ENCODE data around the gene ELAVL1. TPM values are rescaled to one million over a fixed set of nuclear protein-coding genes. Genes with fewer than 3 reads are reported as not detected.

Gene ELAVL1
- total RNA-seq, 6 experiments from 2014 or later = 105 to 127 (median 115) TPM

- no peak for DNase-seq
- H3K9me3 Mint-ChIP-seq = no peaks in the 10 kb centered on the region
- H3K36me3 Mint-ChIP-seq (ENCODE audit: low read depth) = peaks cover 5% of the 10 kb centered on the region; the same call in 1 of the 2 replicates
- no peak for TF ChIP-seq CTCF (IDR thresholded peaks at IDR 0.05)
- H3K27ac Mint-ChIP-seq = no peak overlapping the region
- no peaks in the 10 kb centered on the region for H3K27me3 Mint-ChIP-seq (ENCODE audit: insufficient read depth)
- H3K4me1 Mint-ChIP-seq (ENCODE audit: low read depth) = no peaks in the 10 kb centered on the region
- no peak overlapping the region for H3K4me3 Mint-ChIP-seq
These were observed 70.7 kb downstream of the ELAVL1 start for GRCh38 chr19:7934766-7935165.

- peaks cover 6% of the 10 kb centered on the region for H3K4me1 Mint-ChIP-seq (ENCODE audit: low read depth)
- peaks cover 5% of the 10 kb centered on the region; the same call in 1 of the 2 replicates for H3K36me3 Mint-ChIP-seq (ENCODE audit: low read depth)
- H3K27ac Mint-ChIP-seq = no peak overlapping the region
- H3K27me3 Mint-ChIP-seq (ENCODE audit: insufficient read depth) = no peaks in the 10 kb centered on the region; the same call in 1 of the 2 replicates
- no peak for DNase-seq
- H3K9me3 Mint-ChIP-seq = no peaks in the 10 kb centered on the region
- H3K4me3 Mint-ChIP-seq = no peak overlapping the region
- TF ChIP-seq CTCF (IDR thresholded peaks at IDR 0.05) = peak; percentile 3
These were observed 71.4 kb downstream of the ELAVL1 start for GRCh38 chr19:7933828-7934725.

- no peak overlapping the region for H3K27ac Mint-ChIP-seq
- H3K9me3 Mint-ChIP-seq = no peaks in the 10 kb centered on the region
- no peak for DNase-seq
- peaks cover 2% of the 10 kb centered on the region for H3K36me3 Mint-ChIP-seq (ENCODE audit: low read depth)
- no peaks in the 10 kb centered on the region; the same call in 1 of the 2 replicates for H3K27me3 Mint-ChIP-seq (ENCODE audit: insufficient read depth)
- peak; percentile 68 for TF ChIP-seq CTCF (IDR thresholded peaks at IDR 0.05)
- H3K4me1 Mint-ChIP-seq (ENCODE audit: low read depth) = peaks cover 13% of the 10 kb centered on the region
- H3K4me3 Mint-ChIP-seq = no peak overlapping the region
These were observed 72.0 kb downstream of the ELAVL1 start for GRCh38 chr19:7933411-7933810.

- Mint-ChIP-seq H3K4me1 (ENCODE audit: low read depth) (peaks cover 18% of the 10 kb centered on the region), H3K27ac (no peak overlapping the region), H3K4me3 (no peak overlapping the region), H3K9me3 (no peaks in the 10 kb centered on the region), H3K36me3 (ENCODE audit: low read depth) (peaks cover 4% of the 10 kb centered on the region), H3K27me3 (ENCODE audit: insufficient read depth) (no peaks in the 10 kb centered on the region; the same call in 1 of the 2 replicates)
- DNase-seq = no peak
- no peak for TF ChIP-seq CTCF (IDR thresholded peaks at IDR 0.05)
These were observed 72.5 kb downstream of the ELAVL1 start for GRCh38 chr19:7932930-7933300.

GRCh38 chr19:7932276-7932929, 73.0 kb downstream of the ELAVL1 start:
- H3K9me3 Mint-ChIP-seq = no peaks in the 10 kb centered on the region
- no peak overlapping the region for H3K27ac Mint-ChIP-seq
- H3K27me3 Mint-ChIP-seq (ENCODE audit: insufficient read depth) = no peaks in the 10 kb centered on the region; the same call in 1 of the 2 replicates
- no peak for TF ChIP-seq CTCF (IDR thresholded peaks at IDR 0.05)
- no peak for DNase-seq
- peaks cover 4% of the 10 kb centered on the region for H3K36me3 Mint-ChIP-seq (ENCODE audit: low read depth)
- H3K4me3 Mint-ChIP-seq = no peak overlapping the region
- peaks cover 19% of the 10 kb centered on the region for H3K4me1 Mint-ChIP-seq (ENCODE audit: low read depth)
